K562 (cell line): ENCODE data around the gene RETREG2.

Experiments
- POLR2AphosphoS5 ChIP-seq: IDR thresholded peaks from 2 replicates; pipeline ENCODE4 v1.6.1; 2011; ENCODE audit warnings: mild to moderate bottlenecking, low read depth, low read length, moderate library complexity; ENCODE audit not compliant: control insufficient read depth, insufficient read depth
- RAD21 ChIP-seq, 2 experiments: fragments of 250-450 bp in 1 of 2; fragments of 450-650 bp in 1 of 2; sonication (Bioruptor Pico) in 1 of 2; formaldehyde crosslinking in 1 of 2; IDR thresholded peaks in 1 of 2; conservative IDR thresholded peaks in 1 of 2; 2 replicates each; pipeline versions ENCODE4 v1.4.0 to v1.8.0; 2020 to 2022; ENCODE audit warnings: mild to moderate bottlenecking in 2 of 2, moderate library complexity in 1 of 2
- SAFB ChIP-seq: fragments of 200-400 bp; formaldehyde crosslinking; IDR thresholded peaks from 2 replicates; pipeline ENCODE4 v1.6.1; 2017; ENCODE audit warnings: low read depth, low read length, borderline replicate concordance
- TF ChIP-seq, protein P1 (sequence below): sonication (generic); formaldehyde crosslinking; IDR thresholded peaks from 2 replicates; pipeline ENCODE4 v1.5.0; 2020; ENCODE audit warnings: missing genetic modification reagents
- TF ChIP-seq, protein P2 (sequence below), 3 experiments: IDR thresholded peaks in 2 of 3; conservative IDR thresholded peaks in 1 of 3; 2 replicates each; pipeline ENCODE4 v1.5.1; 2011 to 2012; ENCODE audit warnings: low read length in 3 of 3, mild to moderate bottlenecking in 3 of 3, control low read depth in 2 of 3, improper control_type of control experiment in 1 of 3, inconsistent platforms in 1 of 3, low read depth in 1 of 3, mixed read lengths in 1 of 3, moderate library complexity in 1 of 3; ENCODE audit not compliant: insufficient read depth in 2 of 3

DNA sequence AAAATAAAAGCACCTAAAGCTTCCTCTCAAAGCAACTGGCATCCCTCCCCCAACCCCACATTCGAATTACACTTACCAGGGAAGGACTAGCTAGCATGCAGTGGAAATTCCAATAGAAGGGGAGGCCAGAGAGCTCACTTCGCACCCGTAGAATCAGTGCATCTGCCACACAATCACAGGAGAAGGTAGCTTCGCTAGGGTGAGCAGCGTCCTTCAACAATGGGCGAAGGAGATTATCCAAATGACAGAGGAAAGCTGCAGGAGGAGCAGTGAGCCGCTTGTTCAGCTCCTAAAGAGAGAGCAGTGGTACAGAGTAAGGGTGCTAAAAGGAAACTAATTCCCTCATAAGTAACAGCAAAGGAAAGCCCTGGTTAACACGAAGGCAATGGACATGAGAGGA lies 20.7 kb upstream of the RETREG2 start:
- TF ChIP-seq, protein P1, sequence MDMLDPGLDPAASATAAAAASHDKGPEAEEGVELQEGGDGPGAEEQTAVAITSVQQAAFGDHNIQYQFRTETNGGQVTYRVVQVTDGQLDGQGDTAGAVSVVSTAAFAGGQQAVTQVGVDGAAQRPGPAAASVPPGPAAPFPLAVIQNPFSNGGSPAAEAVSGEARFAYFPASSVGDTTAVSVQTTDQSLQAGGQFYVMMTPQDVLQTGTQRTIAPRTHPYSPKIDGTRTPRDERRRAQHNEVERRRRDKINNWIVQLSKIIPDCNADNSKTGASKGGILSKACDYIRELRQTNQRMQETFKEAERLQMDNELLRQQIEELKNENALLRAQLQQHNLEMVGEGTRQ (CRISPR knock-in tag) = no peak
- TF ChIP-seq POLR2AphosphoS5 = no peak
- TF ChIP-seq, protein P2, sequence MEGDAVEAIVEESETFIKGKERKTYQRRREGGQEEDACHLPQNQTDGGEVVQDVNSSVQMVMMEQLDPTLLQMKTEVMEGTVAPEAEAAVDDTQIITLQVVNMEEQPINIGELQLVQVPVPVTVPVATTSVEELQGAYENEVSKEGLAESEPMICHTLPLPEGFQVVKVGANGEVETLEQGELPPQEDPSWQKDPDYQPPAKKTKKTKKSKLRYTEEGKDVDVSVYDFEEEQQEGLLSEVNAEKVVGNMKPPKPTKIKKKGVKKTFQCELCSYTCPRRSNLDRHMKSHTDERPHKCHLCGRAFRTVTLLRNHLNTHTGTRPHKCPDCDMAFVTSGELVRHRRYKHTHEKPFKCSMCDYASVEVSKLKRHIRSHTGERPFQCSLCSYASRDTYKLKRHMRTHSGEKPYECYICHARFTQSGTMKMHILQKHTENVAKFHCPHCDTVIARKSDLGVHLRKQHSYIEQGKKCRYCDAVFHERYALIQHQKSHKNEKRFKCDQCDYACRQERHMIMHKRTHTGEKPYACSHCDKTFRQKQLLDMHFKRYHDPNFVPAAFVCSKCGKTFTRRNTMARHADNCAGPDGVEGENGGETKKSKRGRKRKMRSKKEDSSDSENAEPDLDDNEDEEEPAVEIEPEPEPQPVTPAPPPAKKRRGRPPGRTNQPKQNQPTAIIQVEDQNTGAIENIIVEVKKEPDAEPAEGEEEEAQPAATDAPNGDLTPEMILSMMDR (IDR thresholded peaks at IDR 0.05 in 2 of 3, conservative IDR thresholded peaks at IDR 0.05 in 1 of 3; ENCODE audit: insufficient read depth in 2 of 3, low read depth in 1 of 3, low read length in 3 of 3) = no peak
- TF ChIP-seq SAFB = no peak
- no peak for TF ChIP-seq RAD21 (CRISPR knock-in tag; conservative IDR thresholded peaks at IDR 0.05 in 1 of 2, IDR thresholded peaks at IDR 0.05 in 1 of 2)
